H1 (cell line): ENCODE results near the gene RTL9. TPM values are rescaled to one million over a fixed set of nuclear protein-coding genes. Genes with fewer than 3 reads are reported as not detected.
A peak's percentile ranks its signal among the peaks of the same experiment; 100 is the strongest.

Experiments used
- CTCF ChIA-PET: fragments of 300-600 bp; sonication (Branson Sonifier 250); formaldehyde crosslinking; loops from one replicate; lab custom pipeline; 2021; ENCODE audit not compliant: partially characterized antibody; lab: Charles Lee
- POLR2A ChIA-PET: fragments of 300-600 bp; sonication (Branson Sonifier 250); formaldehyde crosslinking; loops from one replicate; lab custom pipeline; 2021; ENCODE audit warnings: inconsistent platforms; ENCODE audit not compliant: partially characterized antibody; lab: Charles Lee
- DNase-seq, 2 experiments: peaks; one replicate each; pipeline versions ENCODE4 v3.0.0 to v3.0.0-alpha.2; 2010 to 2022; ENCODE audit warnings: low spot score in 2 of 2, low read depth in 1 of 2, mixed read lengths in 1 of 2
- FAIRE-seq: peaks from 2 replicates; lab custom pipeline; 2011; peaks lifted over from hg19 to GRCh38; lab: Jason Lieb, UNC
- H2AFZ ChIP-seq: 2 replicates; pipeline ENCODE4 v1.8.1; 2012; ENCODE audit warnings: low read length, inconsistent platforms
- H2AK5ac ChIP-seq: 2 replicates; pipeline ENCODE4 v1.6.1; 2013; ENCODE audit warnings: low read depth, low read length
- H2BK120ac ChIP-seq: replicated peaks from 2 replicates; pipeline ENCODE3; 2013; ENCODE audit warnings: low read depth, low read length, inconsistent platforms
- H2BK12ac ChIP-seq: 2 replicates; pipeline ENCODE4 v1.6.1; 2013; ENCODE audit warnings: low read depth, low read length
- H2BK15ac ChIP-seq: 2 replicates; pipeline ENCODE4 v1.6.1; 2013; ENCODE audit warnings: low read length
- H2BK20ac ChIP-seq: 2 replicates; pipeline ENCODE4 v1.6.1; 2013; ENCODE audit warnings: low read length
- H2BK5ac ChIP-seq: 2 replicates; pipeline ENCODE4 v1.6.1; 2013; ENCODE audit warnings: low read depth, low read length
- H3K14ac ChIP-seq: 2 replicates; pipeline ENCODE4 v1.6.1; 2013; ENCODE audit warnings: inconsistent platforms; ENCODE audit not compliant: insufficient read length
- H3K18ac ChIP-seq: 2 replicates; pipeline ENCODE4 v1.6.1; 2013; ENCODE audit warnings: low read length; ENCODE audit errors: extremely low read depth
- H3K23ac ChIP-seq: 2 replicates; pipeline ENCODE4 v1.6.1; 2013; ENCODE audit warnings: inconsistent platforms; ENCODE audit not compliant: insufficient read length
- H3K23me2 ChIP-seq: 2 replicates; pipeline ENCODE4 v1.6.1; 2013; ENCODE audit warnings: low read depth, low read length
- H3K27ac ChIP-seq: 2 replicates; pipeline ENCODE4 v1.6.1; 2011; ENCODE audit warnings: low read depth, low read length, inconsistent platforms
- H3K27me3 ChIP-seq, 4 experiments: replicated peaks in 1 of 4; 1 replicate in 1 of 4; 2 replicates in 3 of 4; pipeline versions ENCODE4 v1.6.1 to v1.8.1; 2011 to 2013; ENCODE audit warnings: low read length in 3 of 4, mild to moderate bottlenecking in 3 of 4, inconsistent platforms in 2 of 4, mixed read lengths in 2 of 4, moderate library complexity in 1 of 4; ENCODE audit not compliant: control insufficient read depth in 3 of 4, insufficient read depth in 3 of 4; ENCODE audit errors: extremely low read depth in 1 of 4
- H3K36me3 ChIP-seq, 4 experiments: 2 replicates each; pipeline versions ENCODE4 v1.6.1 to v1.8.1; 2011 to 2013; ENCODE audit warnings: mild to moderate bottlenecking in 4 of 4, low read length in 3 of 4, moderate library complexity in 2 of 4, control low read depth in 1 of 4, inconsistent platforms in 1 of 4; ENCODE audit not compliant: insufficient read depth in 4 of 4, control insufficient read depth in 2 of 4
- H3K4ac ChIP-seq: replicated peaks from 2 replicates; pipeline ENCODE3; 2013; ENCODE audit warnings: low read length, low read depth, mixed read lengths, inconsistent platforms; ENCODE audit not compliant: insufficient read length
- H3K4me1 ChIP-seq, 4 experiments: replicated peaks in 1 of 4; 1 replicate in 1 of 4; 2 replicates in 3 of 4; pipeline versions ENCODE4 v1.6.1 to v1.8.1; 2011 to 2013; ENCODE audit warnings: low read length in 3 of 4, inconsistent platforms in 2 of 4, mixed read lengths in 1 of 4; ENCODE audit not compliant: insufficient read depth in 4 of 4, control insufficient read depth in 3 of 4
- H3K4me2 ChIP-seq, 2 experiments: 2 replicates each; pipeline versions ENCODE4 v1.6.1 to v1.8.1; 2011 to 2013; ENCODE audit warnings: low read depth in 2 of 2, low read length in 2 of 2, control low read depth in 1 of 2, inconsistent platforms in 1 of 2, mild to moderate bottlenecking in 1 of 2; ENCODE audit not compliant: insufficient read depth in 1 of 2
- H3K4me3 ChIP-seq, 4 experiments: fragments of 200-600, 300-600 bp in 1 of 4; sonication (generic), shearing (Covaris generic), sonication (Bioruptor Twin) in 1 of 4; 2 replicates each; pipeline versions ENCODE4 v1.5.1 to v1.8.1; 2011 to 2016; ENCODE audit warnings: low read length in 4 of 4, low read depth in 3 of 4, control low read depth in 2 of 4, inconsistent platforms in 2 of 4, mild to moderate bottlenecking in 2 of 4, mixed read lengths in 1 of 4, moderate library complexity in 1 of 4; ENCODE audit not compliant: insufficient read depth in 2 of 4; ENCODE audit errors: extremely low read depth in 1 of 4
- H3K56ac ChIP-seq: replicated peaks from 2 replicates; pipeline ENCODE3; 2013; ENCODE audit warnings: low read depth, mild to moderate bottlenecking, mixed read lengths, low read length, inconsistent platforms; ENCODE audit not compliant: insufficient read length
- H3K79me1 ChIP-seq: 2 replicates; pipeline ENCODE4 v1.6.1; 2013; ENCODE audit warnings: low read depth, low read length, control low read depth
- H3K79me2 ChIP-seq, 2 experiments: 2 replicates each; pipeline versions ENCODE4 v1.6.1 to v1.8.1; 2012 to 2013; ENCODE audit warnings: low read length in 2 of 2, mild to moderate bottlenecking in 2 of 2, inconsistent platforms in 1 of 2; ENCODE audit not compliant: insufficient read depth in 2 of 2, control insufficient read depth in 1 of 2
- H3K9ac ChIP-seq, 4 experiments: replicated peaks in 1 of 4; 1 replicate in 1 of 4; 2 replicates in 3 of 4; pipeline versions ENCODE4 v1.6.1 to v1.8.1; 2011 to 2013; ENCODE audit warnings: low read depth in 3 of 4, low read length in 3 of 4, control low read depth in 2 of 4, mild to moderate bottlenecking in 2 of 4, moderate library complexity in 2 of 4, inconsistent platforms in 1 of 4; ENCODE audit errors: extremely low read depth in 1 of 4
- H3K9me3 ChIP-seq, 2 experiments: 2 replicates each; pipeline versions ENCODE4 v1.6.1 to v1.8.1; 2012 to 2013; ENCODE audit warnings: mild to moderate bottlenecking in 2 of 2, moderate library complexity in 2 of 2, control low read depth in 1 of 2, inconsistent platforms in 1 of 2, low read depth in 1 of 2, low read length in 1 of 2, mixed read lengths in 1 of 2; ENCODE audit not compliant: insufficient read depth in 2 of 2
- H4K20me1 ChIP-seq, 2 experiments: replicated peaks in 1 of 2; 2 replicates each; pipeline versions ENCODE3 to v1.8.1; 2011 to 2013; ENCODE audit warnings: inconsistent platforms in 2 of 2, low read length in 2 of 2, mild to moderate bottlenecking in 1 of 2; ENCODE audit not compliant: insufficient read depth in 2 of 2, control insufficient read depth in 1 of 2
- H4K5ac ChIP-seq: 2 replicates; pipeline ENCODE4 v1.6.1; 2013; ENCODE audit warnings: low read length, low read depth, mixed read lengths, inconsistent platforms; ENCODE audit not compliant: insufficient read length
- H4K8ac ChIP-seq: 2 replicates; pipeline ENCODE4 v1.8.0; 2013; ENCODE audit warnings: mild to moderate bottlenecking, moderate library complexity, low read length, inconsistent platforms; ENCODE audit not compliant: insufficient read depth; ENCODE audit errors: extremely low read depth
- H4K91ac ChIP-seq: replicated peaks from 2 replicates; pipeline ENCODE3; 2013; ENCODE audit warnings: low read length, mixed read lengths, inconsistent platforms; ENCODE audit not compliant: insufficient read length
- ASH2L ChIP-seq: fragments of 200-600, 300-600 bp; sonication (generic); IDR thresholded peaks from one replicate; pipeline ENCODE4 v1.7.1; 2017; ENCODE audit warnings: low read length
- SRF ChIP-seq: IDR thresholded peaks from 2 replicates; pipeline ENCODE4 v1.6.1; 2011; ENCODE audit warnings: mild to moderate bottlenecking, low read depth, low read length, moderate library complexity
- WGBS, 2 experiments: shearing (Covaris generic) in 1 of 2; methylation state at CpG; one replicate each; pipeline versions ENCODE4 v1.1.6 to v1.1.7; 2013 to 2015; ENCODE audit warnings: low lambda C conversion rate in 2 of 2, mixed read lengths in 2 of 2, inconsistent platforms in 1 of 2, low coverage in 1 of 2, missing lambda C conversion rate in 1 of 2; ENCODE audit not compliant: insufficient replicate concordance in 2 of 2, insufficient coverage in 1 of 2, insufficient read length in 1 of 2; ENCODE audit errors: extremely low coverage in 1 of 2, missing lambda C conversion rate in 1 of 2; 5-methylcytosine and 5-hydroxymethylcytosine counted together
- polyA plus RNA-seq, 7 experiments: library from polyadenylated mRNA; depleted of rRNA in 3 of 7; stranded (reverse) in 5 of 7; unstranded in 2 of 7; fragments of >200 nt in 5 of 7; fragments of 200-250 nt in 2 of 7; gene quantifications; 1 replicate in 5 of 7; 2 replicates in 1 of 7; 4 replicates in 1 of 7; pipeline versions ENCODE4 v1.2.1 to v1.2.3, GENCODE V29; 2011 to 2013; ENCODE audit warnings: missing spikeins in 2 of 7, mixed read lengths in 2 of 7
- total RNA-seq: library from RNA; stranded (reverse); fragmentation: NEBNext Ultra II Directional; extraction: Animal tissue kit (Norgen Biotek cat#: 25700); gene quantifications from 2 replicates; pipeline ENCODE4 v1.2.1, GENCODE V29; 2021

Gene RTL9
- total and polyA plus RNA-seq, 2 of the 8 experiments (the other 6 are each of a cell fraction or from before 2014, with no cell fraction given): 0.09 to 0.20 TPM

DNA sequence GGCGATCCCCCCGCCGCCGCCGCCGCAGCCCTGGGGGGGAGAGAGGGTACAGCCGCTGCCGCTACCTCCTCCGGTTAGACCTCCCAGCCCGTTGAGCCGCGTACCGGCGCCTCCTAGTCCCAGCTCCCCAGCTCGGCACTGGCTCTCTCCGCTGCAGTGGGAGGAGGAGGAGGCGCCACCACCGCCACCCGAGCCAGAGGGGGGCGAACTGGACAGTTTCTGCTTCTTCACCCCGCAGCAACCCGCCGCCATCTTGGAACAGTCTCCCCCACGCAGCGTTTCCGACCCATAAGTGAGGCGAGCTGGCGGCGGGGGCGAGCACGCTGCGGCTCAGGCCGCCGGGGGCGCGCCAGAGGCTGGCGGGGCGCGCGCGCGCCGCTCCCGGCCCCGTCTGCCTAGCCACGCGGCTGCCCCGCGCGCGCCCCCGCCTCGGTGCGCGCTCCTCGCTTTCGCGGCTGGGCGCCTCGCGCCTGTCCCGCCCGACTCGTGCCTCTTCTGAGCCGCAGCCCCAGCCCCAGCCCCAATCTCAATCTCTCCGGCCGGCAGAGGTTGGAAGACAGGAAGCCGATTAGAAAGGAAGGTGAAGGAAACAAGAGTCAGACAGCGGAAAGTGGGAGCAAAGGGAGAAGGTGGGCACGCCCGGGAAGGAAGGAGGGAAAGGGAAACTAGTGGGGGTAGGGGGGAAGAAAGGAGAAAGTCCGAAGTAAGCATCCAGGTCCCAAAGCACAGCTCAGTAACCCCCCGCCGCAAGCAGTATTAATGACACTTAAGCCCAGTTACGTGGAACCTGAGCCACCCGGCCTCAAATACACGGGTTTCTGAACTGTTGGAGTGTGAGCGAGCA is 40.6 kb upstream of the RTL9 start, which contains the start of gene AMMECR1:
TSS of gene AMMECR1 (minus strand) at position 266 of the 844 bp plus-strand sequence. CDS start at position 252, 14 bp downstream.
- Histone ChIP-seq H3K14ac (no peak within 1 kb of the TSS), H3K4me2 (peak within 1 kb of the TSS; percentile 82 to 92), H2AK5ac (no peak within 1 kb of the TSS), H2AFZ (peak within 1 kb of the TSS; percentile 70), H3K18ac (no peak within 1 kb of the TSS; the same call in 1 of the 2 replicates), H3K27ac (peak within 1 kb of the TSS; percentile 79; the same call in 1 of the 2 replicates), H2BK120ac (no peak within 1 kb of the TSS), H2BK12ac (no peak within 1 kb of the TSS), H3K9ac (peak within 1 kb of the TSS; percentile 66 to 88 (median 82)), H4K20me1 (no peaks in the 10 kb centered on the region), H3K4me1 (peaks cover 0 to 17% (median 2%) of the 10 kb centered on the region in 4 experiments; a peak in 4 of 7 replicates), H3K79me1 (no peaks in the 10 kb centered on the region), H4K91ac (peak within 1 kb of the TSS; percentile 74), H3K4me3 (peak within 1 kb of the TSS; percentile 79 to 97 (median 87)), H3K9me3 (no peaks in the 10 kb centered on the region), H3K79me2 (peaks cover 0 to 41% of the 10 kb centered on the region in 2 experiments; a peak in 2 of 4 replicates), H2BK15ac (no peak within 1 kb of the TSS), H4K8ac (peak within 1 kb of the TSS; percentile 95), H3K27me3 (no peaks in the 10 kb centered on the region), H2BK20ac (no peak within 1 kb of the TSS), H3K56ac (peak within 1 kb of the TSS; percentile 86), H3K4ac (no peak within 1 kb of the TSS), H4K5ac (peak within 1 kb of the TSS; percentile 94), H3K23ac (no peak within 1 kb of the TSS), H3K23me2 (0 out of 2 replicates have a peak, but pooled peaks cover 4% of the 10 kb centered on the region), H3K36me3 (no peaks in the 10 kb centered on the region), H2BK5ac (no peak within 1 kb of the TSS; the same call in 1 of the 2 replicates)
- DNase-seq: peak in 1 of 2 experiments; percentile 67
- POLR2A ChIA-PET: interaction anchor here (0.8 to 1.6 kb wide), 5 partner anchors 12 to 139 kb away, joined by 3 to 4 read pairs (median 4); no protein-coding TSS in a partner anchor
- WGBS, 2 experiments: 3% methylated on average over 6 of the region's 78 CpGs; no CpG with 5 or more reads in 1 of the 2 experiments
- CTCF ChIA-PET: interaction anchor here (1.0 to 2.1 kb wide), 3 partner anchors 95 to 150 kb away, joined by 4 to 7 read pairs (median 4); no protein-coding TSS in a partner anchor
- no peak for FAIRE-seq
- TF ChIP-seq SRF: no peak
- TF ChIP-seq ASH2L: no peak
